AG04450 (cell line): Measurements from ENCODE around the gene SLC52A1. TPM values are rescaled to one million over a fixed set of nuclear protein-coding genes. Genes with fewer than 3 reads are reported as not detected.
A peak's percentile ranks its signal among the peaks of the same experiment; 100 is the strongest.

Source experiments
- CTCF ChIA-PET: fragments of 300-600, 350-600 bp; formaldehyde crosslinking; extraction: SDS; loops from one replicate; lab custom pipeline; 2022; ENCODE audit warnings: antibody characterized with exemption, inconsistent platforms; lab: Charles Lee
- POLR2A ChIA-PET: fragments of 350-600 bp; formaldehyde crosslinking; extraction: SDS; loops from one replicate; lab custom pipeline; 2021; ENCODE audit warnings: antibody characterized with exemption, inconsistent platforms; lab: Yijun Ruan, JAX
- DNase-seq: peaks from one replicate; pipeline ENCODE4 v3.0.0-alpha.2; 2011; ENCODE audit warnings: low read depth, low spot score
- H3K27ac ChIP-seq: one replicate; pipeline ENCODE4 v1.5.1; 2012; ENCODE audit warnings: low read depth, low read length, control low read depth
- H3K27me3 ChIP-seq: one replicate; pipeline ENCODE4 v1.6.0; 2012; ENCODE audit warnings: low read length; ENCODE audit not compliant: control insufficient read depth, insufficient read depth
- H3K4me3 ChIP-seq: 2 replicates; pipeline ENCODE4 v1.5.1; 2011; ENCODE audit warnings: mild to moderate bottlenecking, low read depth, low read length, control low read depth
- H3K9me3 ChIP-seq: 2 replicates; pipeline ENCODE4 v1.5.1; 2012; ENCODE audit warnings: low read length; ENCODE audit not compliant: control insufficient read depth, insufficient read depth
- polyA plus RNA-seq: library from polyadenylated mRNA; depleted of rRNA; stranded (reverse); fragments of >200 nt; gene quantifications from 2 replicates; pipeline ENCODE4 v1.2.3, GENCODE V29; 2011; rRNA removed
- TF ChIP-seq, protein P1 (sequence below): IDR thresholded peaks from 2 replicates; pipeline ENCODE4 v1.5.1; 2011; ENCODE audit warnings: low read depth, low read length, control low read depth, inconsistent platforms

SLC52A1 gene
- polyA plus RNA-seq, 1 experiment = not detected

DNA sequence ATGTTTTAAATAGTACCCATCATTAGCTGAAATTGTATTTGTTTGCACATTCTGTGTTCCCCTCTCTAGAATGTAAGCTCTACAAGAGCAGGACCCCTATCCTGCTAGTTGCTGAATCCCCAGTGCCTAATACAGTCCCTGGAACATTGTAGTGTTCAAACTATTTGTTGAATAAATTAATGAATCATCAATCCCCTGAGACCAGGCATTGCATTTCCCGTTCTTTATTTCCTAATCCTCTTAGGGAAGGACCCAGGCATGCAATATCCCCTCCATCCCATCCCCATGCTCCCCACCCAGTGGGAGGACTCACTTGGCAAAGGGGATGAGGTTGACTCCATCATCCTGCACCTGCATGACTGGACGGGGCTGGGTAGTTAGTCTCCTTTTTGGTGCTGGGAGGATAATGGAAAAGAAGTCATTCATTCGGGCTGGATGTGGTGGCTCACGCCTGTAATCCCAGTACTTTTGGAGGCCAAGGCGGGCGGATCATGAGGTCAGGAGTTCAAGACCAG is 41.1 kb downstream of the SLC52A1 start:
- TF ChIP-seq, protein P1, sequence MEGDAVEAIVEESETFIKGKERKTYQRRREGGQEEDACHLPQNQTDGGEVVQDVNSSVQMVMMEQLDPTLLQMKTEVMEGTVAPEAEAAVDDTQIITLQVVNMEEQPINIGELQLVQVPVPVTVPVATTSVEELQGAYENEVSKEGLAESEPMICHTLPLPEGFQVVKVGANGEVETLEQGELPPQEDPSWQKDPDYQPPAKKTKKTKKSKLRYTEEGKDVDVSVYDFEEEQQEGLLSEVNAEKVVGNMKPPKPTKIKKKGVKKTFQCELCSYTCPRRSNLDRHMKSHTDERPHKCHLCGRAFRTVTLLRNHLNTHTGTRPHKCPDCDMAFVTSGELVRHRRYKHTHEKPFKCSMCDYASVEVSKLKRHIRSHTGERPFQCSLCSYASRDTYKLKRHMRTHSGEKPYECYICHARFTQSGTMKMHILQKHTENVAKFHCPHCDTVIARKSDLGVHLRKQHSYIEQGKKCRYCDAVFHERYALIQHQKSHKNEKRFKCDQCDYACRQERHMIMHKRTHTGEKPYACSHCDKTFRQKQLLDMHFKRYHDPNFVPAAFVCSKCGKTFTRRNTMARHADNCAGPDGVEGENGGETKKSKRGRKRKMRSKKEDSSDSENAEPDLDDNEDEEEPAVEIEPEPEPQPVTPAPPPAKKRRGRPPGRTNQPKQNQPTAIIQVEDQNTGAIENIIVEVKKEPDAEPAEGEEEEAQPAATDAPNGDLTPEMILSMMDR = no peak
- H3K9me3 ChIP-seq = no peaks in the 10 kb centered on the region
- no peak overlapping the region for H3K4me3 ChIP-seq
- DNase-seq = no peak
- ChIA-PET POLR2A (no interaction called here), CTCF (interaction anchor here (0.9 kb wide), 2 partner anchors 8 to 14 kb away, joined by 3 to 5 read pairs; no protein-coding TSS in a partner anchor)
- no peak overlapping the region for H3K27ac ChIP-seq
- H3K27me3 ChIP-seq = no peaks in the 10 kb centered on the region

- POLR2A ChIA-PET = interaction anchor here (0.8 to 3.1 kb wide), 5 partner anchors 10 to 71 kb away, joined by 3 to 11 read pairs (median 5); partner anchors contain the start of genes INCA1, KIF1C and SPAG7
- CTCF ChIA-PET = interaction anchor here (0.6 to 1.9 kb wide), 12 partner anchors 8 to 79 kb away, joined by 3 to 7 read pairs (median 4); partner anchors contain the start of genes INCA1, KIF1C and SLC25A11
- no peak for DNase-seq
- TF ChIP-seq, protein P1 = no peak
- no peaks in the 10 kb centered on the region; the same call in 1 of the 2 replicates for H3K9me3 ChIP-seq
- H3K27me3 ChIP-seq = no peaks in the 10 kb centered on the region
- peak overlapping the region; percentile 52 for H3K27ac ChIP-seq
- H3K4me3 ChIP-seq = peak overlapping the region; percentile 85
These were observed 47.3 kb downstream of the SLC52A1 start for GRCh38 chr17:4987767-4988567.

DNA sequence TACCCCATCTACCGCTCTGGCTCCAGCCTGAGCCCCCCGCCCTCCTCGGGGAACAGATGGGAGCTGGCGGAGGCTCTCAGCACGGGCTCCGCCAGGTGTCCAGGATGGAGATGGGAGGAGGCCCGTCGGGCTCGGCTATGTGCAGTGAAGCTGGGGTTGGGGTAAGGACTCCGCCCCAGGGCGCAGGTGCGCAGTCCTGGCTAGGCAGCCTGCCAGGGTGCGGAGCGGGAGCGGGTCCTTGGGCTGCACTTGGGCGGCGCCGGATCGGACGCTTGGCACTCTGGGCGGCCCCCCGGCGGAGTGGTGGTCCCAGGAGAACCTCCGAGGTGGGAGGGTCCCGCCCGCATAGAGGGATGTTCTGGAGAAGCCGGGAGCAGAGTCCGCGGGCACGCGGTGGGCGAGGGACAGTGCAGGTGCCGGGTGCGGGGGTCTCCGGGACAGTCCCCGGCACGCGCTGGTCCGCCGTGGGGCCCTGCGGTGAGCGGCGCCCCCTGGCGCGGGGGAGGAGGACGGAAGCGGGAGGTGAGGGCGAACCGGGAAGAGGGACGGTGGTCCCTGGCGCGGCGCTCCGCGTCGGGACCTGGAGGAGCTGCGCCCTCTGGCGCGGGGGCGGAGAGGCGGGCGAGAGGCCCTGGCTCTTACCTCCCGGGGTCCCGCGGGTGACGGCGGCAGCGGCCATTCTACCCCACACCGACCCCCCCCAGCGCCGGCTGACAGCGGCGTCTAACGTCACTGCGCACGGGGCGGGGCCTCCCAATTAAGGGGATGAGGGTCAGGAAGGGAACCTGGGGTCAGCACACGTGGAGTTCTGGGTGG is 48.1 kb downstream of the SLC52A1 start, which contains the start of gene CAMTA2:
CAMTA2 (minus strand) TSS at position 725 of the 816 bp plus-strand sequence. CDS start 1,453 bp downstream, outside the sequence.
- no peak for DNase-seq

DNA sequence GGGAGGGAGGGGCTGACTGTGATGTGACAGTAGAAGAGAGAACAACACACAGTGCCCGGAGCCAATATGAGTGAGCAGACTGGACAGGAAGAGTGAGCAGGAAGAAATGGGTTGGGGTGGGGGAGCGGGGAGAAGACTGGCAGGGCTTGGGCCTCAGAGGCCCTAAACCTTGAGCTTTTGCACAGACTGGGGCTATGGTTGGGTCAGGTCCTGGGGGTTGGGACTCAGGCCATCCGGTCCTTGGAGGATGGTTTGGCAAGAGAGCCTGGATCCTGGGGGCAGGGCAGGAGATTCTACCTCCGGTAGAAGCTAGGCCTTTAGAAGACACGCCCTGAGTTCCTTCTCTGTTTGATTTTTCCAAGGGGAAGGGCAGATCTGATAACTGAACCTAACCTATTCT is 48.8 kb downstream of the SLC52A1 start:
- H3K9me3 ChIP-seq = no peaks in the 10 kb centered on the region; the same call in 1 of the 2 replicates
- DNase-seq = no peak
- H3K4me3 ChIP-seq = peak overlapping the region; percentile 85
- ChIA-PET CTCF (interaction anchor here (0.8 to 1.9 kb wide), 5 partner anchors 8 to 77 kb away, joined by 3 to 6 read pairs (median 3); no protein-coding TSS in a partner anchor), POLR2A (interaction anchor here (1.2 to 3.1 kb wide), 3 partner anchors 11 to 73 kb away, joined by 5 to 11 read pairs (median 6); partner anchors contain the start of genes INCA1, KIF1C and SPAG7)
- H3K27ac ChIP-seq = no peak overlapping the region
- H3K27me3 ChIP-seq = no peaks in the 10 kb centered on the region
- TF ChIP-seq, protein P1 = no peak

More for the DNA sequence above, 48.1 kb downstream of the SLC52A1 start, which contains the start of gene CAMTA2:
- POLR2A ChIA-PET = interaction anchor here (1.2 to 3.1 kb wide), 4 partner anchors 10 to 72 kb away, joined by 4 to 11 read pairs (median 6); partner anchors contain the start of genes INCA1, KIF1C and SPAG7
- Histone ChIP-seq H3K9me3 (no peaks in the 10 kb centered on the region; the same call in 1 of the 2 replicates), H3K27me3 (no peaks in the 10 kb centered on the region), H3K27ac (peak within 1 kb of the TSS; percentile 52), H3K4me3 (peak within 1 kb of the TSS; percentile 85)
- CTCF ChIA-PET = interaction anchor here (0.7 to 1.9 kb wide), 12 partner anchors 8 to 78 kb away, joined by 3 to 6 read pairs (median 4); partner anchors contain the start of genes INCA1, KIF1C and SLC25A11
- TF ChIP-seq, protein P1 = peak; percentile 62

Other genes with a start within 250 kb of the SLC52A1 start
- 0.17 TPM in 1 of 2 replicates, not detected in the other for gene VMO1, start 249.1 kb downstream of the SLC52A1 start, polyA plus RNA-seq
- not detected in 2 replicates for gene GLTPD2, start 246.5 kb downstream of the SLC52A1 start, polyA plus RNA-seq
- gene PSMB6, start 239.3 kb downstream of the SLC52A1 start, polyA plus RNA-seq = 222 and 245 TPM in 2 replicates
- gene PLD2, start 228.3 kb downstream of the SLC52A1 start, polyA plus RNA-seq = 18.9 and 22.2 TPM in 2 replicates
- gene MINK1, start 202.1 kb downstream of the SLC52A1 start, polyA plus RNA-seq = 29.4 and 30.7 TPM in 2 replicates
- 1.0 TPM in 2 replicates for gene C17orf107, start 135.9 kb downstream of the SLC52A1 start, polyA plus RNA-seq
- 0.07 and 0.19 TPM in 2 replicates for gene CHRNE, start 132.3 kb downstream of the SLC52A1 start, polyA plus RNA-seq
- gene GP1BA, start 103.1 kb downstream of the SLC52A1 start, polyA plus RNA-seq = not detected in 2 replicates
- gene SLC25A11, start 95.4 kb downstream of the SLC52A1 start, polyA plus RNA-seq = 44.7 and 50.0 TPM in 2 replicates
- 63.1 and 64.3 TPM in 2 replicates for gene RNF167, start 95.2 kb downstream of the SLC52A1 start, polyA plus RNA-seq
- gene PFN1, start 86.9 kb downstream of the SLC52A1 start, polyA plus RNA-seq = 1,141 and 1,329 TPM in 2 replicates
- 2.3 and 3.2 TPM in 2 replicates for gene ENO3, start 84.3 kb downstream of the SLC52A1 start, polyA plus RNA-seq
- gene SPAG7, start 67.6 kb downstream of the SLC52A1 start, polyA plus RNA-seq = 71.0 and 71.1 TPM in 2 replicates
- gene CAMTA2, start 47.8 kb downstream of the SLC52A1 start, polyA plus RNA-seq = 18.0 and 20.0 TPM in 2 replicates
- 0.29 and 0.56 TPM in 2 replicates for gene INCA1, start 37.9 kb downstream of the SLC52A1 start, polyA plus RNA-seq
- 46.9 and 49.8 TPM in 2 replicates for gene KIF1C, start 37.5 kb downstream of the SLC52A1 start, polyA plus RNA-seq
- gene ZFP3, start 43.0 kb upstream of the SLC52A1 start, polyA plus RNA-seq = 2.3 and 3.0 TPM in 2 replicates
- 4.2 and 4.8 TPM in 2 replicates for gene ZNF232, start 76.5 kb upstream of the SLC52A1 start, polyA plus RNA-seq
- gene USP6, start 80.6 kb upstream of the SLC52A1 start, polyA plus RNA-seq = not detected in 2 replicates
- 3.6 and 4.5 TPM in 2 replicates for gene ZNF594, start 156.4 kb upstream of the SLC52A1 start, polyA plus RNA-seq
- gene SCIMP, start 199.4 kb upstream of the SLC52A1 start, polyA plus RNA-seq = not detected in 2 replicates
- gene RABEP1, start 246.9 kb upstream of the SLC52A1 start, polyA plus RNA-seq = 33.2 and 46.9 TPM in 2 replicates